ENCODE data around the gene DIAPH2.

The DIAPH2 gene

DNA sequence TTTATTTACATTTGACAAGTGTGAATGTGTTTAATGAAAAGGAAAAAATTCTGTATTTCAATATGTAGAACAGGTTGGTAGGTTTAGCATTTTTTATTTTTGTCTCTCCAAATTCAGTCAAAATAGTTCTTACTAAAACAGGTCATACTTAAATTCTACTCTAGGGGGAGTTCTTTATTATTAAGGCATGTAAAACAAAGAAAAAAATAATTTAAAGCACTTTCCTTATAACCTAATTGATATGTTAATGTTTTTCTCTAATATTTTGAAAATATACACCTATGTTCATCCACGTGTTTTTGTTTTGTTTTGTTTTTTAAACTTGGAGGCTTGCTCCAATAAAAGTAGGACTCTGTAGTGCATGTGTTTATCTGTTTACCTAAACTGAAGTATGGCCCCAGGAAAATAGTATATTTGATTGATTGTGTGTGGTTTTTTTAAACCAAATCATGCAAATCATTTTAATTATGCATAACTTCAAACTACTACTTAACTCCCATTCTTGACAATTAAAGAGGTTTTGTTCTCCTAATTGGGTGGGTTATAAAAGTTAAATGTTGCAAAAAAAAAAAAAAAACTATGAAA lies 761.7 kb downstream of the DIAPH2 start:
- no peak for DNase-seq (ENCODE audit: low read depth in 1 of 2, low spot score in 1 of 2)

DNA sequence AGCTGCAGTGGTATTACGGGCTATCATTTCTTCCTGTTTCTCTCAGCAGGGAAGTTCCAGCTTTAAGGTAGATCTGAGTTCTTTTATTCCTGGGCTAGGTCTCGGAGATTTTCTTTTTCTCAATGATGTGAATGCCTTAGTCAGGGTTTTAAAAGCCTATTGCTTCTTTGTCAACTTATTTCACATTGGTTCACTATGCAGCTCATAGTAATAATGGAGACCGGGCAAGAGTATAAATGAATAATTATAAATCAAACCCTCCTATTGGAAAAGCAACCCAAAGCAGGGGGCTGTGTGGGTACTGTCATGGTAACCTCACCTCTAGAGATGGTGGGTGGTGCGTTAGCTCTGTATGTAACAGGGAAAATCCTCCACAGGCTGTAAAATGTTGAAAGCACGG lies 762.7 kb downstream of the DIAPH2 start:
- no peak for DNase-seq (ENCODE audit: low read depth in 1 of 2, low spot score in 1 of 2)

DNA sequence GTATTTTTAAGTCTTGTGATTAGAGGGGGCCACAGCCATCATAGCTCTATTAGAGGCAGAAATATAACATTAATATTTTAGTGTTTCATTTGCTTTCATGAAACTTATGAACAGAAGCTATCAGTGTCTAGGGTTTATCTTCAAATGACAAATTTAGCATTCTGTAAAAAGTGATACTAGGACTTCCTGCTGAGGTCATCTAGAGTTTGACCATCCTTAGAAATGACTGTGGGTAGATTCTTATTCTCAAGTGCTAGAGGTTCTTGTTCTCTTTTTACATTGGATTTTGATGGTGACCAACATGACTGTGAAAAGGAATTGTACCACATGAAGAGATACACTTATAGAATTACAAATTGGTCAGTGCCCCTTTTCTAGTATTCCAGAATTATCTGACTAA lies 767.6 kb downstream of the DIAPH2 start:
- DNase-seq (ENCODE audit: low read depth in 1 of 2, low spot score in 1 of 2), result no peak

DNA sequence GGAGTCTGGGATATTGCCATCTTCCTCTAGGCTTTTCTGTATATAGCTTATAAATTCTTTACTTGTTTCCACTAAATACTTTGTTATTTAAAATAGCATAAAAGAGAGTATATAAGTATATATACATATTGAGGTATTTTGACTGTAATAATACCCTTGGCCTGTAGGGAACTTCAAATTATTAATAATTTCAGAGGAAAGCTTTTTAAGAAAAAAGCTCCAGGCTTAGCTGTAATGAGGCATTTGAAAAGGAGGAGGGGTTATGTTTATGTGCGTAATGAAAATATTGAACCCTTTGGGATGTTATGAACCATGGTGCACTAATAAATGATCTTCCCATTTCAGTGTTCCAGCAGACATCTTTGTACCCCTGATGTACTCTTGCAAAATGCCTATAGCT lies 777.1 kb downstream of the DIAPH2 start:
- no peak for DNase-seq (ENCODE audit: low read depth in 1 of 2, low spot score in 1 of 2)

DNA sequence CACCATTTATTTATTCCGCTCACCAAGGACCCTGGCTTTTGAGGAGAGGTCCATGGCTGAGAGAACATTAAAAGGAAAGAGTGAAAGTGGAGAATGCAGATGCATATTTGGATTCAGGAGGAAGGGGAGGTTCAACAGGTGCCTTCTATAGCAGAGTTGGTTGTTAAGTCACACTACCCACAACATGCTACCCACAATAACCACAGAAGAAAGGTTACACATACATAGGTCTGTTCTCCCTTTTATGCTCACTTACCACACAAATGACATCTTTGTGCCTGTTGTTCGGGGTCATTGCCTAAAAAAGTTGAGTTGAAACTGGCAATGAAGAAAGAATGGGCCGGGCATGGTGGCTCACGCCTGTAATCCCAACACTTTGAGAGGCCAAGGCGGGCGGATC lies 786.4 kb downstream of the DIAPH2 start:
- DNase-seq (ENCODE audit: low read depth in 1 of 2, low spot score in 1 of 2), result no peak

DNA sequence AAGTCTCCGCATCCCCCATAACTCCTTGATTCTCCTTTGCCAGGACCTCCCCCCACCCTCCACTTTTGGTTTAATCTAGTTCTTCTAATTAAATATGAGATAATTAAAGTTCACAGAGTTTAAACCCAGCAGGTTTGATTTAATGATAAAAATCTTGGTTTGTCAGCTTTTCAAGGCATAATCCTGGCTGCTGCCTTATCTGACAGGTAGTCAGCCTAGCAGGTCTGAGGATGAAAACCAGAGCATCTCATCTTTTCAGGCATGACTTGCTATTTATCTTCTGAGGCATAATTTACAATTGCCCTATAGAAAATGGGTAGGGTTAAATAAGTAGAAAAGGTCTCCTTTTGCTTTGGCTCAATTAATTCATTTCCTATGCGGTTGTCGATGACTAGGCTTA lies 790.3 kb downstream of the DIAPH2 start:
- DNase-seq (ENCODE audit: low read depth in 1 of 2, low spot score in 1 of 2), result no peak

DNA sequence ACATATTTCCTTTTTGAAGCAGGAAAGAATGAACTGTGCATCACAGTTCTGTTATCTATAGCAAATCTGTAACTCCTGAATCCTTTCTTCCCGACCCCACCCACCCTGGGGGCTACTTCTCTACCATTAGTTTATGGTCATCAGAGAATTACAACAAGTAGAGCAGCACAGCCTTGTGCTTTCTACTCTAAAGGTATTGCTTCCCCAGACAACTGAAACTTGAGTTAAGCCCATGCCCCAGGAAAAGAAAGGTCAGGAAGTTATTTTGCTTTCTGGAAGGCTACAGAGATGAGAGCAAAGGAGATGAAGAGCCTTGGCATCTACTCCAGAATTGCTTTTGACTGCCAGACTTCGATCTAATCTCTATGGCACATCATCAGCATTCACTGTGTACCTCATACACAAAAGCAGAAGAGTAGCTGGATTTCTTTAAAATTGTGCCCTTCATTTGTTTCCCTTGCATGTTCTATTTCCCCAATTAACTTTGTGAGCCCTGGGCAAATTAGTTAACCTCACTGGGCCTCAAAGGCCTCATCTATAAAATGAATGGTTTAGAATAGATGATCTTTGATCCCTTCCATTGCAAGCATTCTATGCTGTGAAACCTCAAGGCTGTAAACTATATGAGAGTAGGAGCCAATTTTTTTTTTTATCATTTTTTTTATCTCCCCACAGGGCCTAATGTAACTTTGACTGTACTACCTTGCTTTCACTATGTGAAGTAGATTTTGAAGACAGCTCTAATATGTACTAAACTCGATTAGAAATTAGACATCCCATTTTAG lies 794.7 kb downstream of the DIAPH2 start:
- no peak for DNase-seq (ENCODE audit: low read depth in 1 of 2, low spot score in 1 of 2)

DNA sequence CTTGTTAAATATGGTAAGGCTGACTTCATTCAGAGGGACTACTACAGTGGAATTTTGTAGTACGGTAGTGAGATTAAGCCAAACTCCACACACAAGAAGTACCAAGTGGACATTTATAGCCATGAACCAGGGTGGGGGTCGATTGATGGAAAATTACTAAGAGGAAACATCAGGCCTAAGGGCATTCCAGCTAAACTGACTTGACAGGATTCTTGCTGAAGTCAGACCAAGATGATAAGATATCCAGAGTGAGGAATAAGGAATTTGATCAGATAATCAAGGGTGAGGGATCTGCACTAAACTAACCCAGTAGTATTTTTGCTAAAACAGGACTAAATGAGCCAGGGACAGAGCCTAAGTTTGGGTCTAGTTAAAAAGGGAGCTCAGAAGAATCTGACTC lies 796.6 kb downstream of the DIAPH2 start:
- DNase-seq (ENCODE audit: low read depth in 1 of 2, low spot score in 1 of 2), result no peak

DNA sequence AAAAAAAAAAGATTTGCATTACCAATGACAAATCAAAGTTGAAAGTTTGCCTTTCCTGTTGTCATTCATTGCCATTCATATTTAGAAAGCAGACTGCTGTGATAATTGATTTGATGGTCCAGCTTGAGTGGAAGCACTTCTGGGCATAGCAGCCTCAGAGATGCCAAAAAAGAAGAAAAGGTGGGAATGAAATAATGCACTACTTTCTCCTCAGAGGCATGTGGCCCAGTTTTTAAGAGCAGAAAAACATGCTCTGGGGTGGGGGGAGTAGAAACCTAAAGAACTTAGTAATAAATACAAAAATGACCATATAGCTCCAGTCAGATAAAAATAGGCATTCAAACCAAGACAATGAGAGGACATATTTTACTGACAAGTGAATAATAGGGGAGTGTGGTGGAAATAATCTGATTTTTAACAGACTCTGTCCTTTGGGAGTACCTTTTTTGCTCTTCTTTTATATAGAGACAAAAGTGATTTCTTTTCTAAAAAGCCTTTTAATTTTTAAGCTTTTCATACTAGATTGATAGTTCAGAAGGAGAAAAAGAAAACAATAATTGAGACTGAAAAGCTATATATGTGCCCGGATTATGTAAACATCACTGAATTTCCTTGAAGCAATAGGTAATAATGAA lies 798.1 kb downstream of the DIAPH2 start:
- no peak for DNase-seq (ENCODE audit: low read depth in 1 of 2, low spot score in 1 of 2)

DNA sequence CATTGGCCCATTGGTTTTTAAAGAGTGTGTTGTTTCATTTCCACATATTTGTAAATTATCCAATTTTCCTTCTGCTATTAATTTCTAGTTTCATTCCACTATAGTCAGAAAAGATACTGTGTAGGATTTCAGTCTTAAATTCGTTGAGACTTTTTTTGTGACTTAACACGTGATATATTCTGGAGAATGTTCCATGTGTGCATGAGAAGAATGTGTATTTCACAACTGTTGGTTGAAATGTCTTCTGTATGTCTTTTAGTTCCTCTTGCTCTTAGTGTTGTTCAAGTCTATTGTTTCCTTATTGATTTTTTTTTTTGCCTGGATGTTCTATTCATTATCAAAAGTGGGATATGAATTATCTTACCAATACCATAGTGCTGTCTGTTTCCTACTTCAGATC lies 806.0 kb downstream of the DIAPH2 start:
- DNase-seq (ENCODE audit: low read depth in 1 of 2, low spot score in 1 of 2), result no peak

DNA sequence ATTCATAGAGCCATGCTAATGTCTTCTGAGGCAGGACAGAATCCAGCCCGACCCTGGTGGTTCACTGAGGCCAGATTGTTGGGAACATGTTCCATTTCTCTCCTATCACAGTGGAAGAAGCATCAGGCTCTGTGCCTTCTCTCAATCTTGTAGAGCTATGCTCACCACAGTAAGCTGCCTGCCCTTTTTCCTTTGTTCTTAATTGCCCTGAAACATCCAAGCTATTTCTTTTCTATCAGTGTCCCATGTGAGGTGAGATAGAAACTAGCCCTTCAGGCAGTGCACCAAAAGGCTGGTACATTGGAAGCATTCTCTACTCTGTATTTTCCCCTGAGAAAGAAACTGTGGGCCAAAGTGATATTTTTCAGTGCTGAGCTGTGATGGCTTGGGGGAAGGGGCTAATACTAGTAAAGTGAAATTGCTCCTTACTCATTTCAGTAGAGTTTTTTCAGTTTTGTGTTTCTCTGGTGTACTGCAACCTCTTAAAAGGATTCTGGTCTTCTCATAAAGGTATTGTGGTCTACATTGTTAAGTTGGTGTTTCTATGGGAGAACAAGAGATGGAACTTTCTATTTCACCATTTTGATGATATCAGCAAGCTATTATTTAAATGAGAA lies 810.2 kb downstream of the DIAPH2 start:
- DNase-seq (ENCODE audit: low read depth in 1 of 2, low spot score in 1 of 2), result no peak

DNA sequence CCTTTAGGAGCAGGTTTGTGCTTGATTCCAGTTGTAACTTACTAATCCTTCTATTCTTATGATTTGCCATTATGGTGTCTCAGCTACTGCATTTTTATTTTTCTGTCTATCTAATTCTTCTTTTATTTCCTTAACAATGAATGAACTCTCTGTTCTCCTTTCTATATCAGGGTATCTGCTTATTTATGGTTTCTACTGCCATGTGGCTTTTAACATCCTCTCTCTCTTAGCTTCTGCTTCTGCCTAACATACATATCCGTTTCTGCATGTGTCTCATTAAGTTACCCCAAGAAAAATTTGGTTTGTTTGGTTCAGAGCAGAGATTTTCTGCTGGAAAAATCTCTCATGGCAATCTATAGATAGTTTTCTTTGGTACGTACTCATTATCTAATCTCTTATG lies 813.5 kb downstream of the DIAPH2 start:
- no peak for DNase-seq (ENCODE audit: low read depth in 1 of 2, low spot score in 1 of 2)

DNA sequence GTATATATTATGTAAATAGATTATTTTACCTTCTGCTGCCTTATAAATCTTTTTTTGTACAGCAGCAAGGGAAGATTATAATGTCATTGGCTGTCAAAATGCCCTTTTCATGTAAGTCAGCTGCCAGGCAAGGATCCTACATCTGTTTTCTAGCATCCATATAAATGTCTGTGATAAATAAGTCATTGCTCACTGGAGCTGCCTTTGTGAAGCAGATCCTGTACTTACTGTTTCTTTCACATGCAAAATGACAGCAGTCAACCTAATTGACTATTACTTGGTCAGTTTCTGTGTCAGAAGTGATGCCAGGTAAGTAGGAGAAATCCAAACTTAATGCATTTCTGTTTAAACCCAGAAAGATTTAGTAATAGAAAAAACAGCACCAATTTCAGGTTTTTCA lies 819.8 kb downstream of the DIAPH2 start:
- DNase-seq (ENCODE audit: low read depth in 1 of 2, low spot score in 1 of 2), result no peak

DNA sequence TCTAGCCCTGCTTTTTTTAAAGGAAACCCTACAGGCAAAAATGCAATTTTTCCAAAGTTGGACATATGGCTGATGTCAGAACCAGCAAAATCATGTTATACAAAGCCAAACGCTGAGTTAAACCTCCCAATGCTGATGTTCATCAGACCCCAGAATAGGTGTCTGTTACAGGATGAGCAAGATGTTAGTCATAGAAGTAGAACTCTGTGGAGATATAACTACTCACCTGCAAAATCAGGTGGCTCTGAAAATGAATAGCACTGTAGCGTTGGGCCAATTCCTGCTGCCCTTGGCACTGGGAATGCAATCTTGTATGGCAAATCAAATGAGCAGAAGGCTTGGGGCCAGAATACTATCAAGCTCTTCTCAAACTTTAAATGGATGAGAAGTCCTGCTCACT lies 833.1 kb downstream of the DIAPH2 start:
- no peak for DNase-seq (ENCODE audit: low read depth in 1 of 2, low spot score in 1 of 2)

DNA sequence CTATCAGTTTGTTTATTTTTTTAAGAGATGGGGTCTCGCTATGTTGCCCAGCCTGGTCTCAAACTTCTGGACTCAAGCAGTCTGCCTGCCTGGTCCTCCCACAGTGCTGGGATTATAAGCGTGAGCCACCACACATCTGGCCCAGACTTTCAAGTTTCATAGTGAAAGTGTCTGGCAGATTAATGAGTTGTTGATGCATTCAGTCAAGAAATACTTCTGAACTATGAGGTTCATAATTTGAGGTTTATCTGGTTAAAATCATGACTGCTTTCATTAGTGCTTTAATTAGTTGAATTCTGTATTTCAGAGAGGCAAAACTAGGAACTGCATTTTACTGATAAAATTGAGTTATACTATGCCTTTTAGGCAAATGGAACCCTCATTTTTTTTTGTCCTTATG lies 837.7 kb downstream of the DIAPH2 start:
- DNase-seq (ENCODE audit: low read depth in 1 of 2, low spot score in 1 of 2), result no peak

DNA sequence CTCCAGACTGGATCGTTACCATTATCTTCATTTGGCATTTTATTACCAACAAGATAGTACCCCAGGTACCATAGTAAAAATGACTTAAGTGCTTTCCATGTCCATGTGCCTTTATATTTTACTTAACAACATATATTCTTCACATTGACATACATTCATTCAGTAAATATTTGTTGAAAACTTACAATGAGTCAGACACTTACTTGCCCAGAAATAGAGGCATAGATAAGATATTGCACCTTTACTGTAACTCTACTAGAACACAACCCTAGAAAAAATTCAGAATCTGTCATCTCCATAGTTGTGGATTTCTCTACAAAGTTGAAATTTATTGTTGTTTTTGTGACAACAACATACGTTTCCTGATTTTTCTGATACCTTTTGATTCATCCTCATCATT lies 839.7 kb downstream of the DIAPH2 start:
- no peak for DNase-seq (ENCODE audit: low read depth in 1 of 2, low spot score in 1 of 2)

DNA sequence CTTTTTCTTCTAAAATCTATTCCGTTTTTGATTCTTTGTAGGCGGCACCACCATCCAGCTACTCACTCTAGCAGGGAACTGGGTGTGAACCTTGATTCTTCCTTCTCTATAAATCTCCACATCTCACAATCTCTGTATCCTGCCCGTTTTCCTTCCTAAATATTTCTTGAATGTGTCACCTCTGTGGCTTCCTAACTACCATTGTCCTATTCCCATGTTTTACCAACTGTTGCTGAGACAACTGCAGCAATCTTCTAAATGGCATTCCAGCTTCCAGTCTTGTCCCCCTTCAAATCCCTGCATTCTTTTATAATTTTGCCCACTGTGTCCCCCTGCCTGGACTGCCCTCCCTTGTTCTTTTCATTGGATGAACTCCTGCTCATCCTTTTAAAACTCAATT lies 840.4 kb downstream of the DIAPH2 start:
- no peak for DNase-seq (ENCODE audit: low read depth in 1 of 2, low spot score in 1 of 2)

DNA sequence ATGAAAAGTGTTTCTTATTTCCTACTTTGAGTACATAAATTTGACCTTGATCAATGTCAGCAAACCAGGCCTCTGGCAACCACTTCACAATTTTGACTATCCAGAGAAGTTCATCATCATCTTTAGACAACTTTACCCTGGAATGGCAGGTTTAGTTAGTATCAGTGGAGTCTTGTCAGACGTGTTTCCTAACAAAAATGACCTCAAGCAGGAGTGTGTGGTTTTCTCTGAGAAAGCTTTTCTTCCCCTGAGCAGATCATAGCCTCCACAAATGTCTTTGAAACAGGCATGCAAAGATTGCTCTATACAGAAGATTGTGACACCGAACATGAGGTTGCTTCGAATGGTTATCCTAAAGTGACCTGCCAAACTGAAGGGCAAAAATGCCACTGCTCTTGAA lies 841.3 kb downstream of the DIAPH2 start:
- DNase-seq (ENCODE audit: low read depth in 1 of 2, low spot score in 1 of 2), result no peak

DNA sequence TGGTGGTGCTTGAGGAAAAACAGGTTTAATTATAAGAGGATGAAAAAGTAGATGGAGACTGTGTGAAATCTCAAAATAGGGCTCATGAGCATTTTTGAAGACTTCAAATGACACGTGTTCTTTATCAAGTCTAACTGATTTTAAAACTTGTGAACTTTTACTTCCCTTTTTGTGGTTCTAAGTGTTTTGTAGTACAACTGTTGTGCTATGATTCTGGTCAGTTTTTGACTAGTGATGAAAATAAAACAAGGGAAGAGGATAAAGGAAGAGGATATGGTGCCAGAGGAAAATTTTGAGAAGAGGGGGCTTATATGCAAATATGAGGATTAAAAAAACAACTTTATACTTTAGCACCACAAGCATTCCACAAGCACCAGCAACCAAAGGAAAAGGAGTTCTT lies 843.1 kb downstream of the DIAPH2 start:
- no peak for DNase-seq (ENCODE audit: low read depth in 1 of 2, low spot score in 1 of 2)

DNA sequence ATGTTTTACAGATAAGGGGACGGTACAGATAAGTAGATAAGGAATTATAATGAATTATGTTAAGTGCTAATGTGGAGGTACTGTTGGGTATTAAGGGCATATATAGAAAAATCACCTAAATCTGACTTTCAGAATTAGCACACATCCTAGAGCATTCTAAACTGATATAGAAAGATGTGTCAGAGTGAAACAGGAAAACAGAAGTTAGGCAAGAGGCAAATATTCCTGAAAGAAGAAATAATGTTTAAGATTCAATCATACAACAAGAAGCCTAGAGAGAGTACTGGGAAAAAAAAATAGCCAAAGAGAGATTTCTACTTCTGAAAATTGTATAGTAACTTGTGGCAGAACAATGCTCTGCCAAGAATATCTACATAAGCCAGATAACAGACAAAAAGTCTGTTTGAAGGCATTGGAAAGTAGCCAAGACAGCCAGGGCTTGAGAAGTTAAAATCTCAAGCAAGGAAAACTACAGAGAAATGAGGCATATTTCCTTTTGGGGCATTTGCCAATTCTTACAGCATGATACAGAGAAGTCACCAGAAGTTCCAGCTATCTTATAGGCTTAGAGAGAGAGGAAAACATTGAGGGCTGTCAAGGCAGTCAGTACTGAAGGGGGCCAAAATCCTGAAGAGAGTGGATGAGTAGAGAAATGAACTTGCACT lies 845.0 kb downstream of the DIAPH2 start:
- no peak for DNase-seq (ENCODE audit: low read depth in 1 of 2, low spot score in 1 of 2)

DNA sequence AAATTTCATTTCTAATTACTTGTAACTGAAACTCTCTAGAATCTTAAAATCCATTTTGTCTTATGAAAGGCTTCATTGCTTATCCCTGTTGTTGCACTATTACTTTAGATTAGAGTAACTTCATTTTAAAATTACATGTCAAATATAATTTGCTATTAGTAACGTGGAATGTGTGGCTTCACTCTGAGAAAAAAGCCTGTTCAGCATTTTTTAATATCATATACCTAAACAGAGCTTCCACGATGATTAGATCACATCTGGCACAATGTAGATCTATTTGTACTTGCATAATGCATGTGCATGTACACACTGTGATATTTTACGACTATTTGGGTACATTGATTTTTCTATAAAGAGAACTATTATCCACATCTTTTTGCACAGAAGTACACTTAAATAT lies 847.2 kb downstream of the DIAPH2 start:
- no peak for DNase-seq (ENCODE audit: low read depth in 1 of 2, low spot score in 1 of 2)

DNA sequence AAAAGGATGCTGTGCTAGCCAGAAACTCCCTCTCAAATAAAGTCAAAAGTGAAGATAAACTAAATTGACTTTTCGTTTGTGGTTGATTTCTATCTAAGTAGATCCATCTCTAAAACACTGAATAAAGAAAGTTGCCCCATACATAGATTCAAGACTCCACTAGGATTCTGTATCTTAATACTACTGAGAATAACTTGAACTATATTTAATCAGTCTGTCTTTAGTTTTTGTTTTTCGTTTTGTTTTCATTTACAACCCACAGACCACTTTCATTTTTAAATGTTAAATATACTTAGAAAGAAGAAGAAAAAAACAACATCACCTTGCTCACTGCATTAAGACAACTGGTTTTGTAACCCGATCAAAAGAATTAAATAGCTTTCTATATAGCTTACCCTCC lies 854.1 kb downstream of the DIAPH2 start:
- DNase-seq (ENCODE audit: low read depth in 1 of 2, low spot score in 1 of 2), result no peak

Measured in stimulated activated CD4-positive, alpha-beta T cell treated with anti-CD3 and anti-CD28 coated beads, Interleukin-15, amount 100 ng/mL, for 1 hour (primary cell).